Measurements from ENCODE around the gene GRIK4. TPM values are rescaled to one million over a fixed set of nuclear protein-coding genes. Genes with fewer than 3 reads are reported as not detected.

The GRIK4 gene
- total and polyA plus RNA-seq, 2 of the 4 experiments (the other 2 are of a cell fraction): 0.18 to 0.38 TPM

DNA sequence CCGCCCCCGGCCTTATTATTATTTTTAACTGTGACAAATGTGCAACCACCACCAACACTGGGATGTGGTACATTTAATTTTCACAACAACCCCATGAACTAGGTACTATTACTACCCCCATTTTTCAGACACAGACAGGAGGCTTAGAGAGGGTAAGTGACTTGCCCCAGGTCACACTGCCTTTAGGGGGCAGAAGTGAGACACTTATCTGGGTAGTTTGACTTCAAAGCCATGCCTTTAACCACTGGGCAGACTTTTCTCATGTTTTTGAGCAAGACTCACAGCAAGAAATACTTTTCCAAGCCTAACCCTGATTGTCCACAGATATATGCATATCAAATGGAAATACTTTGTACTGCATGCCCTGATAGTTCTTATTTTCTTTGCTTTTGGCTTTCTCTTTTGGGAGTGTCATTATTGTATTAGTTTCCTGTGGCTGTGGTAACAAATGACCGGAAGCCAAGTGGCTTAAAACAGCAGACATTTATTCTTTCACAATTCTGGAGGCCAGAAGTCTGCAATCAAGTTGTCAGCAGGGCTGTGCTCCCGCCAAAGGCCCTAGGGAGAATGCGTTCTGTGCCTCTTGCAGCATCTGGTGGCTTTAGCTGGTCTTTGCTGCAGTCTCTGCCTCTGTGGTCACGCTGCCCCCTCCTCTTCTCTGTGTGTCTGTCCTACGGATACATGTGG, 110.8 kb downstream of the GRIK4 start:
- no peaks in the 10 kb centered on the region; the same call in 1 of the 2 replicates for H4K20me1 ChIP-seq (ENCODE audit: insufficient read depth, low read length)
- H3K36me3 ChIP-seq (ENCODE audit: control insufficient read depth, insufficient read depth, low read length): no peaks in the 10 kb centered on the region
- H2BK5ac ChIP-seq (ENCODE audit: low read depth, low read length, poor library complexity, severe bottlenecking): no peak overlapping the region
- TF ChIP-seq MAZ (IDR thresholded peaks at IDR 0.05; ENCODE audit: borderline replicate concordance, low read depth, low read length): no peak
- TF ChIP-seq SMC3 (IDR thresholded peaks at IDR 0.05; ENCODE audit: low read depth, low read length): no peak
- TF ChIP-seq ELK1 (IDR thresholded peaks at IDR 0.05; ENCODE audit: borderline replicate concordance, low read depth, low read length): no peak
- TF ChIP-seq CTCF (conservative IDR thresholded peaks at IDR 0.05; ENCODE audit: low read depth, low read length): no peak
- TF ChIP-seq RFX5 (IDR thresholded peaks at IDR 0.05; ENCODE audit: low read depth, low read length): no peak
- no peak for TF ChIP-seq MXI1 (IDR thresholded peaks at IDR 0.05; ENCODE audit: borderline replicate concordance, low read depth, low read length)
- no peak for TF ChIP-seq CHD1 (IDR thresholded peaks at IDR 0.05; ENCODE audit: low read depth, low read length)
- no peak for TF ChIP-seq USF2 (IDR thresholded peaks at IDR 0.05; ENCODE audit: low read depth, low read length)
- TF ChIP-seq POLR2A (IDR thresholded peaks at IDR 0.05; ENCODE audit: low read depth, low read length): no peak
- no peak for TF ChIP-seq RCOR1 (IDR thresholded peaks at IDR 0.05; ENCODE audit: insufficient replicate concordance, low read length)
- no peak for TF ChIP-seq FOS (IDR thresholded peaks at IDR 0.05; ENCODE audit: low read depth, low read length)
- no peak for TF ChIP-seq CEBPB (IDR thresholded peaks at IDR 0.05; ENCODE audit: low read depth, low read length)
- no peak for TF ChIP-seq BHLHE40 (IDR thresholded peaks at IDR 0.05; ENCODE audit: low read depth, low read length)
- no peak for TF ChIP-seq NFE2L2 (IDR thresholded peaks at IDR 0.05; ENCODE audit: low read depth, low read length)
- TF ChIP-seq RAD21 (IDR thresholded peaks at IDR 0.05; ENCODE audit: low read length): no peak
- TF ChIP-seq MAFK (IDR thresholded peaks at IDR 0.05; ENCODE audit: low read depth, low read length): no peak
- no peak overlapping the region for H2BK120ac ChIP-seq (ENCODE audit: low read depth, low read length)
- H2AK5ac ChIP-seq (ENCODE audit: low read depth, low read length): no peak overlapping the region
- H3K9me3 ChIP-seq (ENCODE audit: control insufficient read depth, insufficient read depth, low read length): peaks cover 5% of the 10 kb centered on the region; the same call in 1 of the 2 replicates
- H2BK15ac ChIP-seq (ENCODE audit: low read depth, low read length): no peak overlapping the region
- H3K56ac ChIP-seq (ENCODE audit: extremely low read depth, insufficient read depth, low read length): no peak overlapping the region
- no peak overlapping the region for H3K4me2 ChIP-seq (ENCODE audit: low read depth, low read length)
- H3K27me3 ChIP-seq (ENCODE audit: control insufficient read depth, insufficient read depth, low read length): peaks cover 5% of the 10 kb centered on the region
- H3K14ac ChIP-seq (replicated peaks; ENCODE audit: low read depth, low read length): no peak overlapping the region
- H3K4ac ChIP-seq (ENCODE audit: low read depth, low read length): no peak overlapping the region
- DNase-seq: no peak
- H4K5ac ChIP-seq (ENCODE audit: low read depth, low read length): no peak overlapping the region
- H4K8ac ChIP-seq (ENCODE audit: low read depth in 2 of 2, low read length in 2 of 2): no peak overlapping the region
- no peak overlapping the region for H2AK9ac ChIP-seq (replicated peaks; ENCODE audit: low read depth, low read length, poor library complexity)
- no TSS peak for BruUV-seq (replicated peaks)
- H2BK20ac ChIP-seq (ENCODE audit: low read depth, low read length): no peak overlapping the region
- intact Hi-C loops (cut with micrococcal nuclease): no loop called here
- H3K27ac ChIP-seq (ENCODE audit: insufficient read depth, low read length): no peak overlapping the region
- H3K79me1 ChIP-seq (ENCODE audit: low read depth in 1 of 2, low read length in 2 of 2): no peaks in the 10 kb centered on the region
- H3K18ac ChIP-seq (ENCODE audit: low read depth, low read length): no peak overlapping the region
- ATAC-seq (ENCODE audit: low read depth): no peak
- H3K4me3 ChIP-seq (ENCODE audit: insufficient read depth, low read depth, low read length): no peak overlapping the region
- H3K9me1 ChIP-seq (ENCODE audit: insufficient read depth, low read length): no peaks in the 10 kb centered on the region
- H4K91ac ChIP-seq (ENCODE audit: insufficient read depth, low read depth, low read length): no peak overlapping the region
- no peak overlapping the region for H3K23ac ChIP-seq (ENCODE audit: low read depth, low read length)
- in situ Hi-C loops (cut with MboI; ENCODE audit: low sequenced_read_pairs): no loop called here
- ChIA-PET CTCF (no interaction called here), POLR2A (ENCODE audit: unreplicated experiment) (no interaction called here)
- H2AFZ ChIP-seq (replicated peaks; ENCODE audit: low read length, poor library complexity): no peak overlapping the region
- no peak overlapping the region for H3K9ac ChIP-seq (ENCODE audit: low read depth, low read length)
- dilution Hi-C loops (cut with HindIII; ENCODE audit: low sequenced_read_pairs, unreplicated experiment): no loop called here
- WGBS, 2 experiments (ENCODE audit: extremely low coverage in 2 of 2, insufficient read length in 1 of 2): 24% methylated on average over 2 of the region's 7 CpGs; no CpG with 5 or more reads in 1 of the 2 experiments
- H3K4me1 ChIP-seq (ENCODE audit: control insufficient read depth, insufficient read depth, low read length): no peaks in the 10 kb centered on the region
